Measurements from ENCODE around the gene ZNF408.

The ZNF408 gene

GRCh38 chr11:46741600-46742484 lies 41.0 kb downstream of the ZNF408 start:
- in situ Hi-C loops (cut with MboI; ENCODE audit: low pct_unique_long_range_greater_than_20kb, low sequenced_read_pairs, unreplicated experiment) = no loop called here
- TF ChIP-seq CTCF (IDR thresholded peaks at IDR 0.05; ENCODE audit: extremely low read depth, insufficient read depth, missing control alignments) = no peak
- no peak for DNase-seq (ENCODE audit: low spot score)

GRCh38 chr11:46743043-46743442 lies 42.2 kb downstream of the ZNF408 start:
- TF ChIP-seq CTCF (IDR thresholded peaks at IDR 0.05; ENCODE audit: extremely low read depth, insufficient read depth, missing control alignments) = no peak
- in situ Hi-C loops (cut with MboI; ENCODE audit: low pct_unique_long_range_greater_than_20kb, low sequenced_read_pairs, unreplicated experiment) = no loop called here
- DNase-seq (ENCODE audit: low spot score) = no peak

GRCh38 chr11:46743693-46744339 lies 43.0 kb downstream of the ZNF408 start:
- in situ Hi-C loops (cut with MboI; ENCODE audit: low pct_unique_long_range_greater_than_20kb, low sequenced_read_pairs, unreplicated experiment) = no loop called here
- DNase-seq (ENCODE audit: low spot score) = no peak
- TF ChIP-seq CTCF (IDR thresholded peaks at IDR 0.05; ENCODE audit: extremely low read depth, insufficient read depth, missing control alignments) = no peak

GRCh38 chr11:46745328-46745727 lies 44.5 kb downstream of the ZNF408 start:
- no peak for DNase-seq (ENCODE audit: low spot score)
- in situ Hi-C loops (cut with MboI; ENCODE audit: low pct_unique_long_range_greater_than_20kb, low sequenced_read_pairs, unreplicated experiment) = no loop called here
- no peak for TF ChIP-seq CTCF (IDR thresholded peaks at IDR 0.05; ENCODE audit: extremely low read depth, insufficient read depth, missing control alignments)

- no peak for TF ChIP-seq CTCF (IDR thresholded peaks at IDR 0.05; ENCODE audit: extremely low read depth, insufficient read depth, missing control alignments)
- in situ Hi-C loops (cut with MboI; ENCODE audit: low pct_unique_long_range_greater_than_20kb, low sequenced_read_pairs, unreplicated experiment) = no loop called here
- DNase-seq (ENCODE audit: low spot score) = no peak
These were observed 45.2 kb downstream of the ZNF408 start for GRCh38 chr11:46745995-46746394.

- no peak for TF ChIP-seq CTCF (IDR thresholded peaks at IDR 0.05; ENCODE audit: extremely low read depth, insufficient read depth, missing control alignments)
- no peak for DNase-seq (ENCODE audit: low spot score)
- in situ Hi-C loops (cut with MboI; ENCODE audit: low pct_unique_long_range_greater_than_20kb, low sequenced_read_pairs, unreplicated experiment) = no loop called here
These were observed 46.3 kb downstream of the ZNF408 start for GRCh38 chr11:46747150-46747549.
